Thoracic aorta (tissue), 2 donors: ENCODE results near the gene TGFBR2. TPM values are rescaled to one million over a fixed set of nuclear protein-coding genes. Genes with fewer than 3 reads are reported as not detected.
A peak's percentile ranks its signal among the peaks of the same experiment; 100 is the strongest.

Source experiments
- ATAC-seq: fragments of 150-250 bp; one replicate; pipeline ENCODE4 v1.8.0; 2017; ENCODE audit warnings: low read depth; ENCODE audit not compliant: insufficient number of reproducible peaks, low FRiP score
- DNase-seq: peaks from one replicate; pipeline ENCODE4 v3.0.0-alpha.2; 2020; ENCODE audit warnings: low spot score
- H3K27ac ChIP-seq, 2 donors: fragments of 200-600 bp; sonication (generic); 1 replicate in 1 of 2; 2 replicates in 1 of 2; pipeline ENCODE4 v1.5.1; 2016; ENCODE audit warnings: mild to moderate bottlenecking in 2 of 2, moderate library complexity in 2 of 2
- H3K27me3 ChIP-seq: fragments of 200-600 bp; sonication (generic); replicated peaks from 2 replicates; pipeline ENCODE4 v1.6.0; 2016; ENCODE audit warnings: mild to moderate bottlenecking; ENCODE audit not compliant: insufficient read depth
- H3K36me3 ChIP-seq: fragments of 200-600 bp; sonication (generic); one replicate; pipeline ENCODE4 v1.5.1; 2016
- H3K4me1 ChIP-seq, 2 donors: fragments of 200-600 bp; sonication (generic); 1 replicate in 1 of 2; 2 replicates in 1 of 2; pipeline versions ENCODE4 v1.5.1 to v1.6.0; 2016; ENCODE audit warnings: low read depth in 2 of 2, mild to moderate bottlenecking in 1 of 2; ENCODE audit not compliant: control insufficient read depth in 1 of 2
- H3K4me3 ChIP-seq: fragments of 200-600 bp; sonication (generic); 2 replicates; pipeline ENCODE4 v1.5.1; 2016; ENCODE audit warnings: mild to moderate bottlenecking
- H3K9me3 ChIP-seq: fragments of 200-600 bp; sonication (generic); 2 replicates; pipeline ENCODE4 v1.5.1; 2016
- total RNA-seq, 2 donors: library from RNA; depleted of rRNA; stranded (reverse); fragments of >200 nt; gene quantifications; one replicate each; pipeline versions ENCODE4 v1.1.0 to v1.2.3, GENCODE V29; 2016
- TF ChIP-seq, protein P1 (sequence below): fragments of 200-600 bp; sonication (generic); IDR thresholded peaks from one replicate; pipeline ENCODE4 v1.5.1; 2019; ENCODE audit warnings: antibody characterized with exemption

Gene TGFBR2
- total RNA-seq, 2 donors from 2014 or later: 250 to 355 TPM

DNA sequence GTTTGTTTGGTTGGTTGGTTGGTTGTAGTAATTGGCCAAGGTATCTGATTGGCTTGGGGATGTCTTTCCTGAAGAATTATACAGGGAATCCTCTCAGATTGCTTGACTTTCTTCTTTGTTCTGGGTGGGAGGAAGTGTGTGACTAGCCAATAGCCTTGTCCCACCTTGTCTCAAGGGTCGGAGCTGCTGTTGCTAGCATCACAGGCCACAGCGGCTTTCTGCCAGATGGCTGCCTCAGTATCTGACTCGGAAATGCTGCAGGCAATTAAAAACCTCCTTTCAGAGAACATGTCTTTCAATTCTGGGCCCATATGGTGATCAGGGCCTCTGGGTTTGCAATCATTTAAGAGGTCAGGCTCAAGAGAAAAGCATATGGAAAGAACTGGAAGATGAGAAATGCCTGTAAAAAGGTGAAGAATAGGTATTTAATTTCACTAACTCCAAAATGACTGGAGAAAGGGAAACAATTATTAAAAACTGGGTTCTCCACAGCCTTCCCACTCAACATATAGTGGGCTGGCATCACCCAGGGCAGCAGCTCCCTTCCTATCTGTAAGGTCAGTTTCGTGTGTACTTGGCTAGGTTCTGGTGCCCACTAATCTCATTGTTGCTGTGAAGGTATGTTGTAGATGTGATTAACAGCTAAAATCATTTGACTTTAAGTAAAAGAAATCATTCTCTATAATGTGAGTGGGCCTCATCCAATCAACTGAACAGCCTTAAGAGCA lies 32.4 kb downstream of the TGFBR2 start:
- no peaks in the 10 kb centered on the region for H3K27me3 ChIP-seq
- H3K9me3 ChIP-seq: no peaks in the 10 kb centered on the region
- H3K27ac ChIP-seq: peak overlapping the region in 1 of 2 donors; percentile 22
- no peaks in the 10 kb centered on the region for H3K36me3 ChIP-seq
- no peak for ATAC-seq
- no peak for DNase-seq
- TF ChIP-seq, protein P1, sequence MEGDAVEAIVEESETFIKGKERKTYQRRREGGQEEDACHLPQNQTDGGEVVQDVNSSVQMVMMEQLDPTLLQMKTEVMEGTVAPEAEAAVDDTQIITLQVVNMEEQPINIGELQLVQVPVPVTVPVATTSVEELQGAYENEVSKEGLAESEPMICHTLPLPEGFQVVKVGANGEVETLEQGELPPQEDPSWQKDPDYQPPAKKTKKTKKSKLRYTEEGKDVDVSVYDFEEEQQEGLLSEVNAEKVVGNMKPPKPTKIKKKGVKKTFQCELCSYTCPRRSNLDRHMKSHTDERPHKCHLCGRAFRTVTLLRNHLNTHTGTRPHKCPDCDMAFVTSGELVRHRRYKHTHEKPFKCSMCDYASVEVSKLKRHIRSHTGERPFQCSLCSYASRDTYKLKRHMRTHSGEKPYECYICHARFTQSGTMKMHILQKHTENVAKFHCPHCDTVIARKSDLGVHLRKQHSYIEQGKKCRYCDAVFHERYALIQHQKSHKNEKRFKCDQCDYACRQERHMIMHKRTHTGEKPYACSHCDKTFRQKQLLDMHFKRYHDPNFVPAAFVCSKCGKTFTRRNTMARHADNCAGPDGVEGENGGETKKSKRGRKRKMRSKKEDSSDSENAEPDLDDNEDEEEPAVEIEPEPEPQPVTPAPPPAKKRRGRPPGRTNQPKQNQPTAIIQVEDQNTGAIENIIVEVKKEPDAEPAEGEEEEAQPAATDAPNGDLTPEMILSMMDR: no peak
- no peak overlapping the region for H3K4me3 ChIP-seq
- H3K4me1 ChIP-seq: peaks cover 83 to 84% of the 10 kb centered on the region in 2 donors

DNA sequence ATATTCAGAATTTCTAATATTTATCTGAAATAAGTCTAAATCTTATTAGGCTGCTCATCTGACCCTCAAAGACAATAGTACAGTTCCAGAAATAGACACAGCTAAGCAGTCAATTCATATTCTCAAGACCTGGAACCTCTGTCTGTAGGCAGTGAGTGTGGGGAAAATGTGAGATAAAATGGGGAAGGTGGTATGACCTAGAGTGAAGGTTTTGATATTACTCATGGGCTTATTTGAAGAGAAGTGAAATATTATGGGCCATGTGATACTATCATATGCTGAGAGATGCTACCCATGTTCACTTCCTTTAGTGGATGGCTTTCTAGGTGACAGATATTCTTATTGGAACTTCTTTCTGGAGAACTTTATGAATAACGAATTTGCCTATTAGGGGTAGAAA lies 33.5 kb downstream of the TGFBR2 start:
- TF ChIP-seq, protein P1: no peak
- ATAC-seq: no peak
- peaks cover 83 to 86% of the 10 kb centered on the region in 2 donors for H3K4me1 ChIP-seq
- no peaks in the 10 kb centered on the region for H3K27me3 ChIP-seq
- H3K27ac ChIP-seq: no peak overlapping the region
- peaks cover 1% of the 10 kb centered on the region for H3K36me3 ChIP-seq
- no peaks in the 10 kb centered on the region for H3K9me3 ChIP-seq
- no peak overlapping the region for H3K4me3 ChIP-seq
- no peak for DNase-seq

DNA sequence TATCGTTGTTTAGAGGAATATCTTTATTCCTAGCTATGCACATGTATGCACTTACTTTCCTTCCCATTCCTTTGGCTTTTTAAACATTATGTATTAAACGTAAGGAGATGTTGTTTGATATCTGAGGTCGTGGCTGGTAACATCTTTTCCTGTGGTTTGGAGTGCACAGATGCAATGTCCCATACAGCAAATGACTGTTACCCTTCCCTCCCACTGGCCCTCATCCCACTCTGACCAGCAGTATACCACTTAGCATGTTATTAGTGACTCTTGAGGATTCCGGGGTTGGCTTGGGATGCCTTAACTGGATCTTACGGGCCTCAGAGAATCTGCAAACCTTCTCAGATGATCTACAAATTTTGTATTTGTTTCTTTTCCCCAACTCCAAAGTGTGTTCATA lies 34.5 kb downstream of the TGFBR2 start:
- H3K27ac ChIP-seq: no peak overlapping the region

DNA sequence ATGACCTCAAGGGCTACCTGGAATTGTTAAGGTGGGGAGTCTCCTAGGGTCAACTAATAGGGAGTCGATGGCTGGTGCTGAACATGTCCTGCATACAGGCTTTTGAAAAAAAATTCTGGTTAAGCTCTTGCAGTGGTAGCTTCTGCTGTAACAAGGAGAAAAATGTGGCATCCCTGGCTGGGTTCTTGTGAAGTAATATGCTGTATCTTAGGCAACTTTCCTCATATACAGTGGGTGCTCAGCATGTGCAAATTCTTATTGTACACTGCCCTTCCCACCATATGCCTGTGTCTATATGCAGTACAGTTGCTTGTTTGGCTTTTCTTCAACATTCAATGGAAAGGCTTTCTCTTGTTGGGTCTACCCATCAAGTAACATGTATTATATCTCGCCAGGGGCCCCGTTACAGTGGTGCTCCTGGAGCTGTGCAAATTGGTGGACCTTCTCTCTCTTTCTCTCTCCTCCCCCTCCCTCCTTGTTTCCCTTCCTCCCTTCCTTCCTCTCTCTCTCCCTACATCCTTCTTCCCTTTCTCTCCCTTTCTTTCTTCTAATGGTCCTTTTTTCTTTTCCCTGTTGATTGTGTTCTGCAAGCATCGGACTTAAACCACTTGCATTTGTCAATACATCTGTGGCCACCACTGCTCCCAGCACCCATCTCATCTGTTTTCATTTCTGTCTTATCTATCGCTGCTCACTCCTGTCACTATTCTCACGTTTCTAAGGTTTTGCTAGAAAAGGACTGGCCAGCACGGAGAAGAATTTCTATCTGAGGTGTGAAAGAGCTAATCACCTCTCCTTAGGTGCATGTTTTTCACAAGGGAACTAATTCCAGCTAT lies 35.2 kb downstream of the TGFBR2 start:
- DNase-seq (no peak), ATAC-seq (no peak)
- H3K4me3 ChIP-seq: no peak overlapping the region
- peaks cover 17% of the 10 kb centered on the region for H3K36me3 ChIP-seq
- H3K4me1 ChIP-seq: peaks cover 71 to 79% of the 10 kb centered on the region in 2 donors
- no peaks in the 10 kb centered on the region for H3K9me3 ChIP-seq
- no peaks in the 10 kb centered on the region for H3K27me3 ChIP-seq
- H3K27ac ChIP-seq: peak overlapping the region; percentile 18 to 72
- TF ChIP-seq, protein P1: no peak

More for the DNA sequence above, 34.5 kb downstream of the TGFBR2 start:
- ATAC-seq: no peak
- no peak for DNase-seq
- H3K4me1 ChIP-seq: peaks cover 77 to 80% of the 10 kb centered on the region in 2 donors
- no peak overlapping the region for H3K4me3 ChIP-seq
- H3K36me3 ChIP-seq: peaks cover 11% of the 10 kb centered on the region
- H3K27me3 ChIP-seq: no peaks in the 10 kb centered on the region
- TF ChIP-seq, protein P1: no peak
- no peaks in the 10 kb centered on the region for H3K9me3 ChIP-seq

DNA sequence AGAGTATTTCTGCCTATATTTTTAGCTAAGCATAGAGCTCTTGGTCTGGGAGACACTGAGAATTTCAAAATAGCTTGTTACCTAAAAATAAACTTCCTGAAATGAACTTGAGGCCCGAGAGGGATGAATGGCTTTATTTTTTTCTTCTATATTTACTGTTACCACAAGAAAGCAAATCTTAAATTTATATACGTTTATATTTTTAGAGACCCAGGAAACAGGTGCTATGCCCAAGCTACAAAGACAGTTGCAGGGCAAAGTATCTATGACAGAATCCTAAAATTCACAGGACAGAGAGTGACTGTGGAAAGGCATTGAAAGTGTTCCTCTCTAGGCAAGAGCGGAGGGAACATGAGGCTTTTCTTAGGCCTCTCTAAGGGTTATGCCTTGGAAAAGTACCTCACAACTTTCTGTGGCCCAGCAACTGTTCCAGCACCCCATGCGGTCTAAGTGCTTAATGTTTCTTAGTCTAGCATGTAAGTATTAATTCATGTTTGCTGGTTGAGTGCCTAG lies 36.5 kb downstream of the TGFBR2 start:
- peaks cover 74 to 78% of the 10 kb centered on the region in 2 donors for H3K4me1 ChIP-seq
- H3K36me3 ChIP-seq: peaks cover 26% of the 10 kb centered on the region
- ATAC-seq (no peak), DNase-seq (no peak)
- no peaks in the 10 kb centered on the region for H3K27me3 ChIP-seq
- TF ChIP-seq, protein P1: no peak
- H3K9me3 ChIP-seq: no peaks in the 10 kb centered on the region
- peak overlapping the region; percentile 3 for H3K4me3 ChIP-seq
- H3K27ac ChIP-seq: peak overlapping the region; percentile 25 to 72
